A673 (cell line): ENCODE measurements around the gene ITIH2. TPM values are rescaled to one million over a fixed set of nuclear protein-coding genes. Genes with fewer than 3 reads are reported as not detected.

Experiments
- BruUV-seq: library from RNA; stranded (reverse); fragments of 400-500 nt; replicated peaks from 2 replicates; lab custom pipeline; 2021; lab: Mats Ljungman, UMichigan
- CTCF ChIA-PET: fragments of 300-600 bp; sonication (Branson Sonifier 250); formaldehyde crosslinking; loops from one replicate; lab custom pipeline; 2022; ENCODE audit warnings: antibody characterized with exemption; lab: Charles Lee
- POLR2A ChIA-PET: fragments of 300-600 bp; sonication (Branson Sonifier 250); formaldehyde crosslinking; loops from one replicate; lab custom pipeline; 2022; ENCODE audit warnings: antibody characterized with exemption; ENCODE audit not compliant: low non-redundant PET; lab: Charles Lee
- DNase-seq: peaks from one replicate; pipeline ENCODE4 v3.0.0-alpha.2; 2015; ENCODE audit warnings: low spot score
- H3K27ac ChIP-seq: fragments of 200-600 bp; sonication (generic); 2 replicates; pipeline ENCODE4 v1.5.1; 2016; ENCODE audit warnings: mixed run types, low read depth, mild to moderate bottlenecking, mixed read lengths, antibody characterized with exemption, low read length; ENCODE audit not compliant: poor library complexity, severe bottlenecking
- H3K27me3 ChIP-seq: fragments of 200-600 bp; sonication (generic); replicated peaks from 2 replicates; pipeline ENCODE4 v1.6.1; 2017; ENCODE audit warnings: mixed run types, low read depth, mild to moderate bottlenecking, mixed read lengths, antibody characterized with exemption, low read length; ENCODE audit not compliant: insufficient read depth, poor library complexity
- H3K36me3 ChIP-seq: fragments of 200-600 bp; sonication (generic); 2 replicates; pipeline ENCODE4 v1.6.1; 2016; ENCODE audit warnings: mixed run types, mild to moderate bottlenecking, mixed read lengths, antibody characterized with exemption, low read length; ENCODE audit not compliant: insufficient read depth, poor library complexity, severe bottlenecking
- H3K4me1 ChIP-seq: fragments of 200-600 bp; sonication (generic); 2 replicates; pipeline ENCODE4 v1.6.1; 2017; ENCODE audit warnings: mixed run types, mild to moderate bottlenecking, mixed read lengths, antibody characterized with exemption, low read length; ENCODE audit not compliant: insufficient read depth, poor library complexity, severe bottlenecking
- H3K4me3 ChIP-seq: fragments of 200-600 bp; sonication (generic); 2 replicates; pipeline ENCODE4 v1.5.1; 2016; ENCODE audit warnings: low read depth, mixed run types, mild to moderate bottlenecking, mixed read lengths, low read length; ENCODE audit not compliant: poor library complexity, severe bottlenecking
- H3K9me3 ChIP-seq: fragments of 200-600 bp; sonication (generic); 2 replicates; pipeline ENCODE4 v1.6.1; 2016; ENCODE audit warnings: mixed run types, low read depth, mild to moderate bottlenecking, mixed read lengths, antibody characterized with exemption, low read length; ENCODE audit not compliant: poor library complexity, severe bottlenecking
- EZH2 ChIP-seq: fragments of 200-600 bp; sonication (generic); IDR thresholded peaks from 2 replicates; pipeline ENCODE4 v1.6.1; 2017; ENCODE audit warnings: borderline replicate concordance, low read depth, mild to moderate bottlenecking, mixed read lengths, antibody characterized with exemption, low read length; ENCODE audit not compliant: poor library complexity, severe bottlenecking
- intact Hi-C: fragments of 100-400 bp; cut with micrococcal nuclease; formaldehyde crosslinking; loops from one replicate; pipeline ENCODE4 v1.10.0; 2022; ENCODE audit not compliant: unreplicated experiment
- total RNA-seq: library from RNA; stranded (reverse); gene quantifications from 2 replicates; pipeline ENCODE4 v1.2.3, GENCODE V29; 2021
- TF ChIP-seq, protein P1 (sequence below): fragments of 300-800, 200-600 bp; sonication (generic); conservative IDR thresholded peaks from 2 replicates; pipeline ENCODE4 v1.5.1; 2017; ENCODE audit warnings: low read depth, mild to moderate bottlenecking, antibody characterized with exemption, low read length, moderate library complexity, mixed read lengths

The ITIH2 gene
- total RNA-seq, 1 experiment from 2014 or later = not detected

DNA sequence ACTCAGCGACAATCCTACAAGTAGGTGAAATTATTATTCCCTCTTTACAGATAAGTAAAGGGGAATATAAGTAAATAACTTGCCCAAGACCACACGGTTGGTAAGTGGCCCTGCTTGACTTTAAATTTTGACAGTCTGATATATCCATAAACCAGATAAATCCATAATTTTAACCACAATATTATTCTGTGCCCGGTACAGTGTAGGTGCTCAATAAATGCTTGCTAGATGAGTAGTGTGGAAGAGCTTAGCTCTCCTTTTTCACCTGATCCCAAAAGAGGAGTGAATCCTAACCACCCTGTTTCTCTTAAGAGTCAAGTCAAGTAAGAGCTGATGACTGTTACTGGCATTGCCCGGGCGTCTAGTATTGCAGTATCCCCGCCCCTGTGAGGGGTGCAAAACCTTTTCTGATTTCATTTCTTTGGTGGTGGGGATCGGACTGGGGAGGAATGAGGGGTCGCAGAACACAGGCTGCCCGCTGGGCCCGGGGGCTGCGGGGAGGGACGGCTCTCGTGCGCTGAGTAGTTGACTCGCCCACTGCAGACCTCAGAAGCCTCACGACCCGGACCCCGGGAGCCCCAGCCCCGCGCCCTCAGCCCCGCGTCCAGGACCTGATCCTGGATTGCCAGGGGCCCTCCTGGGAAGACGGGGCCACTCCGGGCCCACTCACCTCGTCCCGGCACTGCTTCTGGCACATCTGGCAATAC lies 84.2 kb downstream of the ITIH2 start:
- peak; percentile 9 for DNase-seq
- ChIA-PET POLR2A (interaction anchor here (1.1 kb wide), 1 partner anchor 31 kb away, joined by 4 read pairs; the partner anchor contains the start of gene TAF3), CTCF (interaction anchor here (1.0 kb wide), 1 partner anchor 31 kb away, joined by 3 read pairs; the partner anchor contains the start of gene TAF3)
- H3K4me3 ChIP-seq = peak overlapping the region; percentile 82
- no peaks in the 10 kb centered on the region for H3K9me3 ChIP-seq
- peak overlapping the region; percentile 87 for H3K27ac ChIP-seq
- TF ChIP-seq, protein P1, sequence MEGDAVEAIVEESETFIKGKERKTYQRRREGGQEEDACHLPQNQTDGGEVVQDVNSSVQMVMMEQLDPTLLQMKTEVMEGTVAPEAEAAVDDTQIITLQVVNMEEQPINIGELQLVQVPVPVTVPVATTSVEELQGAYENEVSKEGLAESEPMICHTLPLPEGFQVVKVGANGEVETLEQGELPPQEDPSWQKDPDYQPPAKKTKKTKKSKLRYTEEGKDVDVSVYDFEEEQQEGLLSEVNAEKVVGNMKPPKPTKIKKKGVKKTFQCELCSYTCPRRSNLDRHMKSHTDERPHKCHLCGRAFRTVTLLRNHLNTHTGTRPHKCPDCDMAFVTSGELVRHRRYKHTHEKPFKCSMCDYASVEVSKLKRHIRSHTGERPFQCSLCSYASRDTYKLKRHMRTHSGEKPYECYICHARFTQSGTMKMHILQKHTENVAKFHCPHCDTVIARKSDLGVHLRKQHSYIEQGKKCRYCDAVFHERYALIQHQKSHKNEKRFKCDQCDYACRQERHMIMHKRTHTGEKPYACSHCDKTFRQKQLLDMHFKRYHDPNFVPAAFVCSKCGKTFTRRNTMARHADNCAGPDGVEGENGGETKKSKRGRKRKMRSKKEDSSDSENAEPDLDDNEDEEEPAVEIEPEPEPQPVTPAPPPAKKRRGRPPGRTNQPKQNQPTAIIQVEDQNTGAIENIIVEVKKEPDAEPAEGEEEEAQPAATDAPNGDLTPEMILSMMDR = no peak
- peaks cover 15% of the 10 kb centered on the region for H3K36me3 ChIP-seq
- intact Hi-C loops = no loop called here
- H3K4me1 ChIP-seq = peaks cover 14% of the 10 kb centered on the region
- TSS peak; percentile 53 for BruUV-seq
- no peaks in the 10 kb centered on the region for H3K27me3 ChIP-seq

DNA sequence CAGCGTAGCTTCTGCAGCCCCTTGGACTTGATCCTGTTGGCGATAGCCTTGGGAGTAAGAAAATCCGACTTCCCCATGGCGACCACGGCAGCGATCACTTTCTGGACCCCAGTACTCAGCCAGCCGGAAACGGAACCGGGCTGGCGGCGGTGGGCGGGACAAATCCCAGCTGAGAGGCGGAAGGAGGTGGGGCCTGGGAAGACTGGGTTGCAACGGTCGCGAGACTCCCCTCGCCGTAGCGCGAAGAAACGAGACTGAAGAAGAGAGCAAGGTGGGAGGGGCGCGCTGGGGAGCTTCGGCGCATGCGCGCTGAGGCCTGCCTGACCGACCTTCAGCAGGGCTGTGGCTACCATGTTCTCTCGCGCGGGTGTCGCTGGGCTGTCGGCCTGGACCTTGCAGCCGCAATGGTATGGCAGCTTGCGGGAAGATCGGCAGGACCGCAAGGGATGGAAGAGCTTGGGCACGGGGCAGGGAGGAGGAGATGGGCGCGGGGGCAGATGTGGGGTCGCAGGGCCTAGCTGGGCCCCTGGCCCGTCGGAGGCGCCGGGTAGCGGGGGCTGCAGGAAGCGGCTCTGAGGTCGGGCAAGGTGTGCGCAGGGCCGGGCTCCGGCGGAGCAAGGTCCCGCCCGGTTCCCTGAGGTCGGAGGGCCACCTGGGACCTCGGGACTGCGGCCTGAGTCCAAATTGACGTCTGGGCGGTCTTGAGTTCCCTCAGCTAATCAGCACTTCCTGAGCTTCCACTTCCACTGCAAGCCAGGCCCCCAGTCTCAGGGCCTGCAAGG lies 84.9 kb downstream of the ITIH2 start, which contains the start of the genes ATP5F1C and KIN:
TSS of gene ATP5F1C (plus strand) at position 321 of the 782 bp plus-strand sequence. CDS start at position 352, 31 bp downstream.
TSS of gene KIN (minus strand) at position 137 of the 782 bp plus-strand sequence. CDS start at position 77, 60 bp downstream.
- CTCF ChIA-PET = interaction anchor here (1.0 kb wide), 1 partner anchor 30 kb away, joined by 3 read pairs; the partner anchor contains the start of gene TAF3
- peak within 1 kb of the TSS; percentile 87 for H3K27ac ChIP-seq
- no peak for TF ChIP-seq EZH2
- TF ChIP-seq, protein P1 = no peak

DNA sequence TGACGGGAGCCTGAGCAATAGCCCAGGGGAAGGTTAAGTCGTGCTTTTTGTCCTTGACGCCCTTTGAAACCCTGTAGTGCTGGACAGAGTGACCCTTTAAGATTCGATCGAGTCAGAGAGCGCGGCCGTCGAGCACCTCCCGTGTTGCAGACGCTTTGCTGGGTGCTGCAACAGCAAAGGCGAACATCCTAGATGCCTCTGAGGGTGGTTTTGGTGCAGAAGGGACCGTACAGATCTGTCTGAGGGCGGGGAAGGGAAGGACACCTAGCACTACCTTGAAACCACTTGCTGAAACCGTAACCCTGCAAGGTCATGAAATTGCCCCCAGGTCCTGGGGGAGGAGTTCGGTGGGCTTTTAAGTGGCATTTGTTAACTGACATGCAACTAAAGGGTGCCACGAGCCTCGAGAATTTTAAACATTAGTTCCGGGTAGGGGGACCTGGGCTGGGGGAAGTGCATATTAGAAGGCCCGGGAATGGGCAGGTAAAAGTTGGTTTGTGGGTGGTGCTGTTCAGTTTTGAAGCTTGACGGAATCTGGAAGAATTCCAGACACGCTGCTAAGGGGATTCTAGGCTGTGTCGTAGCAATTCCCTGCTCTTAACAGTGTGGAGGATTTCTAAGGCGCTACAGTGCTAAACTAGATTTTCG lies 85.6 kb downstream of the ITIH2 start:
- Histone ChIP-seq H3K4me1 (peaks cover 14% of the 10 kb centered on the region), H3K9me3 (no peaks in the 10 kb centered on the region), H3K27me3 (no peaks in the 10 kb centered on the region), H3K36me3 (peaks cover 15% of the 10 kb centered on the region), H3K4me3 (peak overlapping the region; percentile 82), H3K27ac (peak overlapping the region; percentile 87)
- intact Hi-C loops = no loop called here
- TSS peak; percentile 43 for BruUV-seq
- ChIA-PET CTCF (no interaction called here), POLR2A (no interaction called here)
- no peak for TF ChIP-seq EZH2
- TF ChIP-seq, protein P1 = no peak
- peak; percentile 24 for DNase-seq

More for the DNA sequence above, 84.9 kb downstream of the ITIH2 start, which contains the start of the genes ATP5F1C and KIN:
- POLR2A ChIA-PET = interaction anchor here (0.6 to 1.1 kb wide), 2 partner anchors 30 to 697 kb away, joined by 4 read pairs; partner anchors contain the start of gene TAF3
- DNase-seq = peak; percentile 97
- Histone ChIP-seq H3K27me3 (no peaks in the 10 kb centered on the region), H3K4me3 (peak within 1 kb of the TSS; percentile 82), H3K36me3 (peaks cover 15% of the 10 kb centered on the region), H3K4me1 (peaks cover 14% of the 10 kb centered on the region), H3K9me3 (no peaks in the 10 kb centered on the region)
- intact Hi-C loops = no loop called here
- no TSS peak for BruUV-seq
